PC-3 (cell line): ENCODE measurements around the gene SUN1. TPM values are rescaled to one million over a fixed set of nuclear protein-coding genes. Genes with fewer than 3 reads are reported as not detected.

ENCODE experiments used
- ATAC-seq: fragments of 200-7000 bp; cut with Tn5 transposase; 2 replicates; pipeline ENCODE4 v1.9.1; 2020; ENCODE audit warnings: mild to moderate bottlenecking, moderate library complexity
- BruUV-seq: library from RNA; stranded (reverse); fragments of 400-500 nt; replicated peaks from 2 replicates; lab custom pipeline; 2021; lab: Mats Ljungman, UMichigan
- CTCF ChIA-PET: fragments of 300-600 bp; sonication (Branson Sonifier 250); formaldehyde crosslinking; loops from one replicate; lab custom pipeline; 2022; ENCODE audit warnings: antibody characterized with exemption; lab: Charles Lee
- POLR2A ChIA-PET: fragments of 300-600 bp; sonication (Branson Sonifier 250); formaldehyde crosslinking; loops from one replicate; lab custom pipeline; 2022; ENCODE audit warnings: antibody characterized with exemption; ENCODE audit not compliant: unreplicated experiment; lab: Charles Lee
- DNase-seq: peaks from one replicate; pipeline ENCODE4 v3.0.0-alpha.2; 2015
- H2AFZ ChIP-seq: fragments of 300-600 bp; sonication (generic); 2 replicates; pipeline ENCODE4 v1.6.0; 2016; ENCODE audit warnings: antibody characterized with exemption, low read length
- H3F3A ChIP-seq: fragments of 300-600 bp; sonication (generic); one replicate; pipeline ENCODE4 v1.6.0; 2017; ENCODE audit warnings: antibody characterized with exemption, low read length, control low read depth, mild to moderate bottlenecking; ENCODE audit not compliant: unreplicated experiment
- H3K27ac ChIP-seq: fragments of 300-600 bp; sonication (generic); 2 replicates; pipeline ENCODE4 v1.5.1; 2016; ENCODE audit warnings: mild to moderate bottlenecking, low read length
- H3K27me3 ChIP-seq: fragments of 300-600 bp; sonication (generic); 2 replicates; pipeline ENCODE4 v1.6.1; 2016; ENCODE audit warnings: low read length, mixed read lengths
- H3K36me3 ChIP-seq: fragments of 300-600 bp; sonication (generic); 2 replicates; pipeline ENCODE4 v1.6.1; 2016; ENCODE audit warnings: low read depth, mixed run types, low read length, mixed read lengths
- H3K4me1 ChIP-seq: fragments of 300-600 bp; sonication (generic); 2 replicates; pipeline ENCODE4 v1.5.1; 2016; ENCODE audit warnings: low read length; ENCODE audit not compliant: insufficient read depth
- H3K4me2 ChIP-seq: fragments of 300-600 bp; sonication (generic); 2 replicates; pipeline ENCODE4 v1.6.0; 2016; ENCODE audit warnings: low read length
- H3K4me3 ChIP-seq: fragments of 300-600 bp; sonication (generic); 2 replicates; pipeline ENCODE4 v1.5.1; 2016; ENCODE audit warnings: mild to moderate bottlenecking, low read length, mixed read lengths
- H3K79me2 ChIP-seq: fragments of 300-600 bp; sonication (generic); 2 replicates; pipeline ENCODE4 v1.6.1; 2017; ENCODE audit warnings: low read length, mixed read lengths
- H3K9ac ChIP-seq: fragments of 300-600 bp; sonication (generic); 2 replicates; pipeline ENCODE4 v1.6.0; 2016; ENCODE audit warnings: mild to moderate bottlenecking, low read length
- H3K9me2 ChIP-seq: fragments of 300-600 bp; sonication (generic); replicated peaks from 2 replicates; pipeline ENCODE4 v1.6.1; 2016; ENCODE audit warnings: mixed run types, low read length, mixed read lengths
- H3K9me3 ChIP-seq: fragments of 300-600 bp; sonication (generic); 2 replicates; pipeline ENCODE4 v1.6.1; 2016; ENCODE audit warnings: low read length, mixed read lengths
- H4K20me1 ChIP-seq: fragments of 300-600 bp; sonication (generic); 2 replicates; pipeline ENCODE4 v1.6.1; 2016; ENCODE audit warnings: low read length, mixed read lengths
- CTCF ChIP-seq: fragments of 300-600 bp; sonication (generic); conservative IDR thresholded peaks from 2 replicates; pipeline ENCODE4 v1.5.1; 2017; ENCODE audit warnings: antibody characterized with exemption, low read depth, mild to moderate bottlenecking, low read length
- EZH2 ChIP-seq: fragments of 300-600 bp; sonication (generic); IDR thresholded peaks from one replicate; pipeline ENCODE4 v1.6.1; 2017; ENCODE audit warnings: antibody characterized with exemption, mild to moderate bottlenecking, low read length; ENCODE audit not compliant: unreplicated experiment
- EZH2phosphoT487 ChIP-seq: fragments of 300-600 bp; sonication (generic); IDR thresholded peaks from 2 replicates; pipeline ENCODE4 v1.6.1; 2018; ENCODE audit warnings: mild to moderate bottlenecking, antibody characterized with exemption, low read length, borderline replicate concordance
- intact Hi-C: fragments of 100-400 bp; cut with micrococcal nuclease; formaldehyde crosslinking; loops from 2 replicates; pipeline ENCODE4 v1.9.0; 2023
- total RNA-seq: library from RNA; depleted of rRNA; stranded (reverse); fragments of >200 nt; gene quantifications from 2 replicates; pipeline ENCODE4 v1.2.3, GENCODE V29; 2014

Gene SUN1
- total RNA-seq, 1 experiment from 2014 or later, result 92.5 TPM

GRCh38 chr7:890868-891267 lies 58.6 kb downstream of the SUN1 start:
- CTCF ChIA-PET, result no interaction called here
- no peak overlapping the region for H3K9ac ChIP-seq
- TF ChIP-seq EZH2phosphoT487 (no peak), CTCF (no peak), EZH2 (no peak)
- H3K27ac ChIP-seq, result no peak overlapping the region
- no peak overlapping the region for H3K4me2 ChIP-seq
- H3K4me1 ChIP-seq, result no peaks in the 10 kb centered on the region
- intact Hi-C loops, result no loop called here
- BruUV-seq, result no TSS peak
- no peaks in the 10 kb centered on the region for H3K27me3 ChIP-seq
- peaks cover 25% of the 10 kb centered on the region for H3K79me2 ChIP-seq
- H3F3A ChIP-seq, result no peaks in the 10 kb centered on the region
- H3K36me3 ChIP-seq, result peaks cover 8% of the 10 kb centered on the region; the same call in 1 of the 2 replicates
- no peak for ATAC-seq
- no peak overlapping the region for H2AFZ ChIP-seq
- POLR2A ChIA-PET, result interaction anchor here (0.6 kb wide), 1 partner anchor 83 kb away, joined by 4 read pairs; no protein-coding TSS in a partner anchor
- no peak overlapping the region for H3K4me3 ChIP-seq
- no peaks in the 10 kb centered on the region for H4K20me1 ChIP-seq
- H3K9me2 ChIP-seq, result no peaks in the 10 kb centered on the region
- no peaks in the 10 kb centered on the region for H3K9me3 ChIP-seq
- DNase-seq, result no peak

DNA sequence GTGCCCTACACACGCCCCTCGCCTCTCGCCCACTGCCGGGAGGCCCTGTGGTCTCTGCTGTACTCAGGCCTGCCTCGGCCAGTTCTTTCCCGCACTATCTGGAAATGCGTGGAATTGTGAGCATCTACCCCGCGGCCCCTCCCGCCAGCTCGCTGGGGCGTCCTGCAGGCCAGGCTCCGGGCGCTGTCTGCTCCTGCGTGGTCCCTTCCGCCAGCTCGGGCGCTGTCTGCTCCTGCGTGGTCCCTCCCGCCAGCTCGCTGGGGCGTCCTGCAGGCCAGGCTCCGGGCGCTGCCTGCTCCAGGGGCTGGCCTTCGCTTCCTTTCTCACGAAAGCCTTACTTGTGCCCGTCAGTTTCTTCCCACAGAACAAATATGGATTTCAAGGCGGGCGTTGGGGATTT lies 59.0 kb downstream of the SUN1 start:
- Histone ChIP-seq H4K20me1 (no peaks in the 10 kb centered on the region), H3K9ac (no peak overlapping the region), H3K27me3 (no peaks in the 10 kb centered on the region), H3F3A (no peaks in the 10 kb centered on the region), H3K27ac (no peak overlapping the region), H3K4me2 (no peak overlapping the region), H3K4me1 (no peaks in the 10 kb centered on the region), H3K9me2 (no peaks in the 10 kb centered on the region), H2AFZ (no peak overlapping the region), H3K4me3 (no peak overlapping the region), H3K9me3 (no peaks in the 10 kb centered on the region), H3K79me2 (peaks cover 20% of the 10 kb centered on the region), H3K36me3 (peaks cover 8% of the 10 kb centered on the region; the same call in 1 of the 2 replicates)
- TF ChIP-seq EZH2phosphoT487, result no peak
- no peak for TF ChIP-seq EZH2
- TF ChIP-seq CTCF, result no peak
- ChIA-PET POLR2A (no interaction called here), CTCF (no interaction called here)
- intact Hi-C loops, result no loop called here
- no peak for DNase-seq
- no TSS peak for BruUV-seq
- no peak for ATAC-seq

- no peaks in the 10 kb centered on the region for H3K27me3 ChIP-seq
These were observed 59.5 kb downstream of the SUN1 start for GRCh38 chr7:891805-892204.

More at GRCh38 chr7:891805-892204, 59.5 kb downstream of the SUN1 start:
- H3K4me3 ChIP-seq, result no peak overlapping the region
- no peaks in the 10 kb centered on the region for H3F3A ChIP-seq
- TF ChIP-seq CTCF, result no peak
- TF ChIP-seq EZH2, result no peak
- no peak for TF ChIP-seq EZH2phosphoT487
- H3K79me2 ChIP-seq, result peaks cover 15% of the 10 kb centered on the region
- BruUV-seq, result no TSS peak
- no peaks in the 10 kb centered on the region for H3K9me3 ChIP-seq
- DNase-seq (no peak), ATAC-seq (no peak)
- no peaks in the 10 kb centered on the region for H4K20me1 ChIP-seq
- H2AFZ ChIP-seq, result no peak overlapping the region
- H3K36me3 ChIP-seq, result peaks cover 8% of the 10 kb centered on the region; the same call in 1 of the 2 replicates
- ChIA-PET POLR2A (no interaction called here), CTCF (no interaction called here)
- no peak overlapping the region for H3K4me2 ChIP-seq
- no peak overlapping the region for H3K27ac ChIP-seq
- intact Hi-C loops, result no loop called here
- H3K4me1 ChIP-seq, result no peaks in the 10 kb centered on the region
- H3K9ac ChIP-seq, result no peak overlapping the region
- no peaks in the 10 kb centered on the region for H3K9me2 ChIP-seq
